ENCODE results near the gene KLHDC9.

- TF ChIP-seq CTCF (optimal IDR thresholded peaks at IDR 0.05 in 1 of 3, IDR thresholded peaks at IDR 0.05 in 1 of 3, conservative IDR thresholded peaks at IDR 0.05 in 1 of 3; ENCODE audit: extremely low read depth in 1 of 3, insufficient read depth in 2 of 3, low read length in 3 of 3) (no peak), EZH2 (IDR thresholded peaks at IDR 0.05; ENCODE audit: low read length) (no peak)
These were observed 23.3 kb upstream of the KLHDC9 start for GRCh38 chr1:161074676-161075368.
